Measurements from ENCODE around the gene MCRS1. TPM values are rescaled to one million over a fixed set of nuclear protein-coding genes. Genes with fewer than 3 reads are reported as not detected.

The MCRS1 gene
- total RNA-seq, 1 donor from 2014 or later, result 21.6 TPM

GRCh38 chr12:49582201-49582600, 14.3 kb upstream of the MCRS1 start:
- no peak for DNase-seq

GRCh38 chr12:49580572-49581535, 12.9 kb upstream of the MCRS1 start:
- DNase-seq, result no peak

GRCh38 chr12:49578471-49579112, 10.7 kb upstream of the MCRS1 start:
- DNase-seq, result no peak

GRCh38 chr12:49577589-49578315, 9.8 kb upstream of the MCRS1 start:
- no peak for DNase-seq

- DNase-seq, result no peak
These were observed 660 bp upstream of the MCRS1 start for GRCh38 chr12:49568442-49569162.

- no peak for DNase-seq
These were observed 686 bp downstream of the MCRS1 start for GRCh38 chr12:49567302-49567610.

- DNase-seq, result no peak
These were observed 1.6 kb downstream of the MCRS1 start for GRCh38 chr12:49566361-49566760.

GRCh38 chr12:49565406-49566265, 2.3 kb downstream of the MCRS1 start:
- no peak for DNase-seq

- no peak for DNase-seq
These were observed 3.1 kb downstream of the MCRS1 start for GRCh38 chr12:49564686-49565405.

GRCh38 chr12:49563951-49564685, 3.8 kb downstream of the MCRS1 start:
- DNase-seq, result no peak

GRCh38 chr12:49562831-49563230, 5.1 kb downstream of the MCRS1 start:
- no peak for DNase-seq

GRCh38 chr12:49562233-49562632, 5.7 kb downstream of the MCRS1 start:
- DNase-seq, result no peak

- DNase-seq, result no peak
These were observed 7.2 kb downstream of the MCRS1 start for GRCh38 chr12:49560695-49561094.

GRCh38 chr12:49559011-49559675, 8.8 kb downstream of the MCRS1 start:
- DNase-seq, result no peak

- DNase-seq, result no peak
These were observed 9.4 kb downstream of the MCRS1 start for GRCh38 chr12:49558526-49558925.

- no peak for DNase-seq
These were observed 10.1 kb downstream of the MCRS1 start for GRCh38 chr12:49557917-49558215.

GRCh38 chr12:49557187-49557916, 10.6 kb downstream of the MCRS1 start:
- no peak for DNase-seq

- no peak for DNase-seq
These were observed 11.4 kb downstream of the MCRS1 start for GRCh38 chr12:49556391-49557186.

Measured in skin of body (tissue), 2 donors.